ENCODE data around the gene LSM5.

- TF ChIP-seq CTCF (IDR thresholded peaks at IDR 0.05) = no peak
- no peak for TF ChIP-seq EP300 (IDR thresholded peaks at IDR 0.05)
- no peak for TF ChIP-seq POLR2AphosphoS5 (IDR thresholded peaks at IDR 0.05)
Measured at GRCh38 chr7:32459788-32460187, 30.4 kb downstream of the LSM5 start.
